Transverse colon (tissue), 4 donors: ENCODE measurements around the gene FCHSD1.

Source experiments
- CTCF ChIP-seq, 5 experiments: fragments of 200-600 bp in 3 of 5; fragments of 450-650 bp in 2 of 5; sonication (generic) in 3 of 5; IDR thresholded peaks; 1 replicate in 2 of 5; 2 replicates in 3 of 5; pipeline ENCODE4 v1.5.1; 2016 to 2017; ENCODE audit warnings: antibody characterized with exemption in 5 of 5, inconsistent platforms in 3 of 5, mild to moderate bottlenecking in 2 of 5, moderate library complexity in 1 of 5
- EP300 ChIP-seq: sonication (generic); formaldehyde crosslinking; IDR thresholded peaks from one replicate; pipeline ENCODE4 v1.6.1; 2017; ENCODE audit warnings: antibody characterized with exemption, low read depth
- POLR2A ChIP-seq: fragments of 450-650 bp; IDR thresholded peaks from one replicate; pipeline ENCODE4 v1.6.1; 2016; ENCODE audit warnings: antibody characterized with exemption, mild to moderate bottlenecking, moderate library complexity
- POLR2AphosphoS5 ChIP-seq, 3 donors: sonication (generic); formaldehyde crosslinking; IDR thresholded peaks; one replicate each; pipeline ENCODE4 v1.6.1; 2016; ENCODE audit warnings: antibody characterized with exemption in 3 of 3

GRCh38 chr5:141598391-141599345 is 52.5 kb downstream of the FCHSD1 start:
- TF ChIP-seq CTCF (IDR thresholded peaks at IDR 0.05) (no peak), POLR2AphosphoS5 (IDR thresholded peaks at IDR 0.05) (no peak), POLR2A (no peak), EP300 (no peak)
